D721Med (cell line): ENCODE data around the gene TBC1D30.
A peak's percentile ranks its signal among the peaks of the same experiment; 100 is the strongest.

Experiments used
- DNase-seq: peaks from one replicate; pipeline ENCODE4 v3.0.0; 2011; ENCODE audit warnings: low spot score; ENCODE audit not compliant: insufficient read length
- FAIRE-seq: peaks from 2 replicates; lab custom pipeline; 2011; peaks lifted over from hg19 to GRCh38; lab: Jason Lieb, UNC
- CTCF ChIP-seq: IDR thresholded peaks from 2 replicates; pipeline ENCODE4 v1.5.1; 2012; ENCODE audit warnings: mild to moderate bottlenecking, control low read depth; ENCODE audit not compliant: insufficient read depth; ENCODE audit errors: missing control alignments

Gene TBC1D30

GRCh38 chr12:64884164-64884542 lies 59.7 kb downstream of the TBC1D30 start:
- DNase-seq (no peak), FAIRE-seq (no peak)
- no peak for TF ChIP-seq CTCF

DNA sequence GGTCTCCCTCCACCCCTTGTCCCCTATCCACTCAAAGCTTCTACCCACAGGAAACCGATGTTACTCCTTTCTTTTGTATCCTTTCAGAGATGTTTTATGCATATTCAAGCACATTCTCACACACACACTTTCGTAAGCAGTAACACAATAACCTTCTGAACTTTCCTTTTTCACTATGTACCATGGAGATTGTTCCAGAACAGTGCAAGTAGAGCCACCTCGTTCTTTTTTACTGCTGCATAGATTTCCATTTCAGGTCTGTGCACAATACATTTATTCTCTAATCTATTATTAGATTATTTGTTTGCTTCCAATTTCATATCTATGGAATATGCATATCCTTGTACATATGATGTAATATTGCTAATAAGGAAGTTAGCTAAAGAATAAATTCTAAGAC lies 60.3 kb downstream of the TBC1D30 start:
- DNase-seq (no peak), FAIRE-seq (no peak)
- no peak for TF ChIP-seq CTCF

- no peak for FAIRE-seq
- DNase-seq = no peak
- no peak for TF ChIP-seq CTCF
Measured at GRCh38 chr12:64889434-64890216, 65.2 kb downstream of the TBC1D30 start.

GRCh38 chr12:64890873-64891468 lies 66.5 kb downstream of the TBC1D30 start:
- no peak for FAIRE-seq
- peak; percentile 20 for DNase-seq
- TF ChIP-seq CTCF = peak; percentile 76

GRCh38 chr12:64891629-64892028 lies 67.2 kb downstream of the TBC1D30 start:
- DNase-seq (no peak), FAIRE-seq (no peak)
- TF ChIP-seq CTCF = no peak

DNA sequence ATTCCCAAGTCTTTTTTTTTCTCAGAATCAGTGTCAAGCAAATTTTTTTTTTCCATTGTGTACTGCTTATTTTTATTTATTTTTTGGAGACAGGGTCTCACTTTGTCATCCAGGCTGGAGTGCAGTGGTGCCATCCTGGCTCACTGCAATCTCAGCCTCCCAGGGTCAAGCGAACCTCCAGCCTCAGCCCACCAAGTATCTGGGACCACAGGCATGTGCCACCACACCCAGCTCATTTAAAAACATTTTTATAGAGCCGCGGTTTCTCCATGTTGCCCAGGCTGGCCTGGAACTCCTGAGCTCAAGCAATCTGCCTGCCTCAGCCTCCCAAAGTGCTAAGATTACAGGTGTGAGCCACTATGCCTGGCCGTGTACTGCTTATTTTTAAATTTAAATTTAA lies 68.1 kb downstream of the TBC1D30 start:
- no peak for TF ChIP-seq CTCF
- DNase-seq = no peak
- FAIRE-seq = no peak

- DNase-seq (no peak), FAIRE-seq (no peak)
Measured at GRCh38 chr12:64893961-64894360, 69.5 kb downstream of the TBC1D30 start.

More at GRCh38 chr12:64893961-64894360, 69.5 kb downstream of the TBC1D30 start:
- no peak for TF ChIP-seq CTCF
